ENCODE data around the gene RAB3A.
A peak's percentile ranks its signal among the peaks of the same experiment; 100 is the strongest.

The RAB3A gene

DNA sequence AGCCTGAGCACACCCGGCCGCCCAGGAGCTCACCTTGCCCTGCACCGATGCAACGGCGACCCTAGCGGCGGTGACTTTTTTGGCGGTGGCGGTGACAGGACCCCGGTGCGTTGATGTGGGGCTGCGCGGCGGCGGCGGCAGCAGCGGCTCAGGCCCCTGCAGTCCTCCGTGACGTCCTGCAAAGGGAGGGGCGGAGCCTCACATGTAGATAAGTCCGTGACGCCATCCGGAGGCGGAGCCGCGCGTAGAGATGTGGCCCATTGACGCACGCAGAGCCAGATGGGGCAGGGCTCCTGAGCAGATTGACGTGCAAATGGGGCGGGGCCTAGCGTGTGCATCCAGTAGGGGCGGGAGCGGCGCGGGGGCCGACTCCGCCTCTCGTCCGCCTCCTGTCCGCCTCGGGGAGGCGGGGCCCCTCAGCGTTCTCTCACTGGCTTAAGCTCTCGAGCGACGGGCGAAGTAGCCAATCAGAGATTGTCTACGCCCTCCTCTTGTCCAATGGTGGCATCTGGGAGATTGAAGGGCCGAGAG lies at the start of gene RAB3A:
RAB3A (minus strand) TSS at position 180 of the 531 bp plus-strand sequence. CDS start 1,302 bp downstream, outside the sequence.
- peak; percentile 100 for DNase-seq

GRCh38 chr19:18253130-18253529 lies 49.3 kb upstream of the RAB3A start:
- DNase-seq: no peak

GRCh38 chr19:18252370-18252717 lies 48.5 kb upstream of the RAB3A start:
- no peak for DNase-seq

- peak; percentile 55 for DNase-seq
Observed at GRCh38 chr19:18251587-18252369, 47.9 kb upstream of the RAB3A start.

GRCh38 chr19:18249834-18250233 lies 46.0 kb upstream of the RAB3A start:
- no peak for DNase-seq

- no peak for DNase-seq
Observed at GRCh38 chr19:18245297-18245696, 41.5 kb upstream of the RAB3A start.

DNA sequence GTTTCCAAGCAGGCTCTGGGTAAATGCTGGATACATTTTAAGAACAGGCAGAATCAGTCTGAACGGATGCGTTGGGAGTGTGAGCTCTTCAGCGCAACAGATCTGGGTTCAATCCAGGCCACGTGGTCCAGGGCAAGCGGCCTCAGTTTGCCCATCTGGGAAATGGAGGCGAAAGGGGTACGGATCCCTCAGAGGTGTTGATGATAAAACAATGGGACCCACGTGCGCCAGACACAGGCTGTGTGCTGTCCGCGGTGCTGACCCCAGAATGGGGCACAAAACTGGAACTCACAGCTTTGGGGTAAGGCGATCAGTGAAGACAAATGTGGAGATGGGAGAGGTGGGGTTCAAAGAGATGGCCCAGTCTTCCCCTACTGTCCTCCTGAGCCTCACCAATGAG lies 35.5 kb upstream of the RAB3A start:
- no peak for DNase-seq

GRCh38 chr19:18234194-18234593 lies 30.4 kb upstream of the RAB3A start:
- no peak for DNase-seq

DNA sequence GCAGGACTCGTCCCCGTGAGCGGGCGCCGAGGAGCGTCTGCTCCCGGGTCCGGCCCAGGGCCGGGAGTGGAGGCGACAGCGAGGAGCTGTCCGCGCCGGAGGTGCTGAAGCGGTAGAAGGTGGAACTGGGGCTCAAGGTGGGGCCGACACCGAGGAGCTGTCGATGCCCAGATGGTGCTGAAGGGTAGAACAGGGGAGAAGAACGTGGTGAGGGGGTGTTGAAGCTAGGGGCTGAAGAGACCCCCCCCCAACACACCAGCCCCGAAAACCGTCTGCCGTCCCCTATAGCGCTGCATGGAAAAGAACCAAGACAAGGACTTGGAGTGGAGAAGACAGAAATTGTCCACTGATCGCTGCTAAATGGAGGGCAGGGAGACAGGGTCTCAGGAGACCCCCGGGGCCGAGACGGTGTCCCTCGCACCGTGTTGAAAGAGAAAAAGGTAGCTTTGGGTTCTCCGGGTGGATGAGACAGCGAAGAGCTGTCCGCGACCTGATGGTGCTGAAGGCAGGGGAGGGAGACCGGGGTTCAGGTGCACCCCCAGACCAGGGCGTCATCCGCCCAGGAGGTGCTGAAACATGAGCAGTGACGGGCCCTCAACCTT lies 29.5 kb upstream of the RAB3A start:
- DNase-seq: peak; percentile 53

DNA sequence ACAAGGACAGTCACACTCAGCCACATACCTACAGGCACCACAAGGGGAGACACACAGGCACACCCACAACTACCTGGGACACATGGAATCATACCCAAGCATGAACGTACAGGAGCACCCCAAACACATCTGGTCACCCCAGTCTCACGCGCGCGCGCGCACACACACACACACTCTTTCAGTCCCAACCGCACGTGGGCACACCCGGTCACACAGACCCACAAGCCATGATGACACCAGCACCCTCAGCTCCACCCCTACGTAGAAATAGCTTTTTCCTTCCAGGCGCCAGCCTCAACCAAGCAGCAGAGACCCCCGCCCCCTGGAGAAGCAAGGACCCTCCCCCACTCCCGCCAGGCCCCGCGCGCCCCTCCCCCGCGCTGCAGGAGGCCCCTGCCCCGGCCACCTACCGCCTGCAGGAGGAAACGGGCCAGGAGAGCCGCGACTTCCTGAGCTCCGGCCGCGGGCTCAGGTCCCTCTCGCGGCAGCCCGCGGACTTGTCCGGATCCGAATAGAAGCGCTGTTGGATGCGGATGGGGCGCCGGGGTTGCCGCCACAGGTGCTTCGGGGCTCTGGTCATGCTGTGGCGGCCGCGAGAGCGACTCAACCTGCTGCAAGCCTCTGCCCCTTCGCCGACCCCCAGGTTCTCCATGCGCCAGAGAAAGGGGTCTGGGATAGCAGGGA lies 28.8 kb upstream of the RAB3A start:
- DNase-seq: no peak

- DNase-seq: no peak
Observed at GRCh38 chr19:18231775-18232174, 27.9 kb upstream of the RAB3A start.

DNA sequence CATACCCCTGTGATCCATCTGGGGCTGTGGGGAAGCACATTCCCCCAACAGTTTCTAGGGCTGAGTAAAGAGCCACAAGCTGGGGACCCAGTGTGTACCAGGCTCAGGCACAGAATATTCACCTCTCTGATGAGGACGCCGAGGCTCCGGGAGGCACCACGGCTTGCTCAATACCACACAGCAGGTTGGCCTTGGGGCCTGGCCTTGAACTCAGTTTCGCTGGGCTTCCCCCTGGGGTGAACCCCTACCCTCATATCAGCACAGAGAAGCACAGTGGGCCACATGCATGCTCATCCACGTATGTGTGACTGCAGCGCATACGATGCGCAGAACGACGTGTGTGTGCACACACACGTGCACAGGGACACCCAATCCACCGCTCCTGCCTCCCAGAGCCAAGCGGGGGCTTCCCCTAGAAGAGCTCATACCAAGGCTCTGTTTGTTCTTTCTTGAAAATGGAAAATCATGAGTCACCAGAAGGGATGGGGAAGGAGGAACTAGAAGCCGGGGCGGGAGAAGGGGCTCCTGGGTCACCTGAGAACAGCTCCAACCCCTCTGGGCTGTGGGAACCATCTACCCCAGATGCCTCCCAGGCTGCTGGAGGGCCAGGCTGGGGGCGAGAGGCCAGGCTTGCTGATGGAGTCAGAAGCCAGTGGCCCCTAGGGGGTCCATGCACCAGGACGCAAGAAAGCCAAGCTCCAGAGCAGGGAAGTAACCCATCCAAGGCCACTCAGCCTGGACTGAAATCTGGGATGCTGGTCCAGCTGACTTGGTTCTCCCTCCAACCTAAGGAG lies 27.3 kb upstream of the RAB3A start:
- no peak for DNase-seq

DNA sequence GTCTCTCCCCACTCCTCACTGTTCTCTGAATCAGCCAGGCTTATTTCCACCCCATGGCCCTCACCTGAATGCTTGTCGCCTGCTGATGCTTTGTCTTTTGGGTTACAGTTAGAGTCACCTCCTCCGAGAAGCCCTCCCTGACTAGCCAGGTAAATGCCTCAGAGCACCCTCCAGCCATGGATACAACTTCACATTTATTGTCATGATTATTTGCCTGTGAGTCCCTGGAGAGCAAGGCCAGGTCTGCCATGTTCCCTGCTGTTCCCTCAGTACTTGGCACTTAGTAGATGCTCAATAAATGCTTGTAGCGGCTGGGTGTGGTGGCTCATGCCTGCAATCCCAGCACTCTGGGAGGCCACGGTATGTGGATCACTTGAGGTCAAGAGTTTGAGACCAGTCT lies 26.1 kb upstream of the RAB3A start:
- DNase-seq: no peak

DNA sequence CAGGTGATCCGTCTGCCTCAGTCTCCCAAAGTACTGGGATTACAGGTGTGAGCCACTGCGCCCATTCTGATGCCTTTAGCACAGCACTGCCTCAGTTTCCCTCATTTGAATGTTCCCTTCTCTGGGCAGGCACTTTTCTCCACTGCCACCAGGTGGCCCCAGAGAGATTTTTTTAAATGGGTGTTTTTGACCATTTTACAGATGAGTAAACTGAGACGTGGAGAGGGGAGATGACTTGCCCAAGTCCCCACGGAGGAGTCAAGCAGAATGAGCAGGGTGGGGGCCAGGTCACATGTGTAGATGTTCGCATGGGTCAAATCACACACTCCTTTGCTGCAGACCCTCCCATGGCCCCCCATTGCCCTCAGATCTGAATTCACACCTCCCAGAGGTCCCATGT lies 25.6 kb upstream of the RAB3A start:
- DNase-seq: no peak

DNA sequence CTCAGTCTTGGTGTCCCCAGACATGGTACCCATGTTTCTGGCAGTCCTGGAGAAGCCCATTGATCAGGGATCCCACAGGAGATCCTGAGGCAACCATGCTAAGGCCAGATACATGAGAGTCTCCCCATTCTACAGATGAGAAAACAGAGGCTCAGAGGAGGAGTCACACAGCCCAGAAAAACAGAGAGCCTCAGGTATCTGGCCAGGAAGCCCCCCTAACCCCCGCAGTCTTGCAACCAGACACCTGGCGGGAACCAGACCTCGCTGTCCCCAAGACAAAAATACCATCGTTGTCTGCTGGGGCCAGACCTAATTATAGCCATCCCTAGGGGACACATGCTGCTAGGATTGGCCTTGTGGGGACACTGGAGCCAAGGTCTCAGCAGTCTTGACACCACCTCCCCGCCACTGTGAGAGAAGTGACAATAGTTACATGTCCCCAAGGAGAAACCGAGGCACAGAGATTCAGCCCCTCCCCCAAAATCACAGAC lies 24.0 kb upstream of the RAB3A start:
- DNase-seq: no peak

GRCh38 chr19:18226956-18227780 lies 23.3 kb upstream of the RAB3A start:
- DNase-seq: no peak

DNA sequence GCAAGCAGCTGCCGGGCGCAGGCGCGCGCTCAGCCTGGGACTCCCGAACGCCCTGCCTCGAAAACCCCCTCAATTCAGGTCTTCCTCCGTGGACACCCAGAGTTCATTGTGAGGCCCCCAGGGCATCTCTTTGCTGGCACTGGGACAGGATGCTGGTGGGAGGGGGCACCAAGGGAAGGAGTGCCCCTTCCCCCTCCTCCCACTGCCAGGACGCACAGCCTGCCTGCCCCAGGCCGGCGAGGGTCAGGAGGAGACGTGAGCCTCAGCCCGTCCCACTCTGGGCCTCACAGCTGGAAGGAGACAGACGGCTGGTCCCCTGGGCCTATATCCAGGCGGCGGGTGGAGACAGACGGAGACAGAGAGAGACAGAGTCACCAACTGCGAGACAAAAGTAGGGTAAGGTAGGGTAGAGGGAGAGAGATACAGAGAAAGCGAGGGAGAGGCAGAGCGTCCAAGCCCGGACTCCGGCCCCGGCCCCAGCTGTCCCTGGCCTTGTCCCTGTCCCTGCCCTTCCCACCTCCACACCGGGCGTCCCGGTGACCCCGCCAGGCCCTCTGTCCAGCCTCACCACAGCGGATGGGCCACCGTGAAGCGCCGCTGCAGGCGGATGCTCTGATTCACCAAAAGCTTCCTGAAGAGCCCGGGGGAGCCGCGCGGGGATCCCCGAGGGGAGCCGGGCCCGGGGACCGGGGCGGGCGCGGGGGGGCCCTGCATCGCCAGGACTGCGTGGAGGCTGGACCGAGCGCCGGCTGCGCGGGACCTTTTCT lies 22.0 kb upstream of the RAB3A start, which contains the start of gene PDE4C:
PDE4C (minus strand) TSS at position 737 of the 767 bp plus-strand sequence; CDS start at position 714, 23 bp downstream.
- DNase-seq: no peak

DNA sequence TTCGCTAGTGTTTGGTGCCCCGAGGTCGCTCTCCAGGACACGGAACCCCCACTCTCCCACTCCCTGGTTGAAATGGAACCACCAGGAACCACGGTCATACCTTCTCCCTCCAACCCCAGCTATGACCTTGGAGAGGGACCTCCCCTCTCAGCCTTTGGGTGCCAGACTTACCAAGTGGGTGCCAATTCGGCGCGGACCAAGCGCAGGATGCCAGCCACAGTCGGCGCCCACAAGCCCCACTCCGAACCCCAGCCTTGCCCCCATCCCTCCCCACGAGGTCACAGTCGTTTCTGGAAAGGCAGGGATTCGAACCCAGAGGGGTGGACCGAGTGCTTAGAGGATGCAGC lies 21.5 kb upstream of the RAB3A start:
- no peak for DNase-seq

DNA sequence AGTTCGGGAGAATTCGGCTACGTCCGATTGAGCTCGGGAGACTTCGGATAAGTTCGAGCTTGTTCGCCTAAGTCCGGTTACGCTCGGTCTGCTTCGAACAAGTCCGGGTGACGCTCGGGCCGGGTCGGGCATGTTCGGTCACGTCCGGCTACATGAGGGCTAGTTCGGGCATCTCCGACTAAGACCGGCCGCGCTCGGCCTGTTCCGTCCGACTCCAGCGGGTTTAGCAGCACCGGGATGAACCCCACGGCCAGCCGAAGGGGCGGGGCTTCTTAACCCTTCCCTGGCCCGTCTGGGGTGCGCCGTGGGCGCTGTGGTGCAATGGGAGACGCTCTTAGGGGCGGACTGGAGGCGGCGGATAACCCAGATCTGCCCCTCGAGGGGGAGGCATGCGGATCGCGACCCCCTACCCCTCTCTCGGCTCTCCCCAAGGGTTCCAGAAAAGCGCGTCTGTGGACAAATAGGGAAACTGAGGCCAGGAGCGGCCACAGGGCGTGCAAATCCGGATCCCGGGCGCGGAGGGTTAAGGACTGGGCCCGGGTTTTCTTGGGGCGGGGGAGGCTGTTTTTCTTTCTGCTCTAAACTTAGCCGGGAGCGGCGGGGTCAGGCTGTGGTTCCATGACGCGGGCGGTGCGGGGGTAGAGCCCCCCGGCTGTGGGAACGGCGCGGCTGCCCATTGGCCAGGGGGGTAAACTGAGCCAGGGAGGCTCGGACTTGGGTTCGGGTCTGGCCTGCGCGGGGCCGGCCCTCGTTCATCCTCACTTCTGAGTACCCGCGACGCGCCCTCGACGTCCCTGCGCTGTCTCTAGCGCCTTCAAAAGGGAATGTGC lies 20.9 kb upstream of the RAB3A start:
- peak; percentile 95 for DNase-seq

DNA sequence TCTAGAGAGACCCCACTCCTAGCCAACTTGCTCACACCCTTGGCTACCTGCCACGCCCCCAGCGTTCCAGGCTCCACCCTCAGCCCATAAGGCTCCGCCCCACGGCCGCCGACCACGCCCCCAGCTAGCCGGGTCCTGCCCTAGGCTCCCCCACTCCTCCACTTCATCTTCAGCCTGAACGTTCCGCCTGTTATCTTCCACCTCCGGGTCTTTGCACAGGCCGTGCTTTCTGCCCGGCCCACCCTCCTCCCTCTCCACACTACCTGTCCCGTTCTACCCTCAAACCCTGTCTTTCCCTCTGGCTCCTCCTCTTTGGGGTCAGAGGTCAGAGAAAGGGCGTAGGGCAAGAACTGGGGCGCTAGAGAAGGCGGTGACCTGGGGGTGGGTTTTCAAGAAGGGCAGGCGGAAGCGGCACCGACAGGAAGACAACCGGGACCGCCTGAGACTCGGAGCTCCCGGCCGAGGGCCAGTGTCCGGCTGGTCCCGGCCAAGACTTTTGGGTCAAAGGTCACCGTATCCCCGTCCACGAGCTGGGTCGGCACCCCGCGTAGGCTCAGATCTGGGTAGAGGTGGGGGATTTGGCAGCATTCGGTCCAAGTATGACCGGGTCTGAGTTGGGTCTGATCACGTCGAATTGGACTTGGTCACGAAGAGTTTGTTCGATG lies 20.1 kb upstream of the RAB3A start:
- no peak for DNase-seq
